Measurements from ENCODE around the gene XRCC5.

The XRCC5 gene

GRCh38 chr2:216236486-216236885 lies 127.3 kb downstream of the XRCC5 start:
- DNase-seq (ENCODE audit: insufficient read length, low spot score) = no peak
- TF ChIP-seq POLR2AphosphoS5 (IDR thresholded peaks at IDR 0.05; ENCODE audit: low read depth, low read length) (no peak), PAX5 (IDR thresholded peaks at IDR 0.05; ENCODE audit: insufficient read depth, low read length, severe bottlenecking) (no peak), POLR2A (IDR thresholded peaks at IDR 0.05; ENCODE audit: low read depth, low read length) (no peak), POU2F2 (IDR thresholded peaks at IDR 0.05; ENCODE audit: low read depth, low read length) (no peak), TAF1 (IDR thresholded peaks at IDR 0.05; ENCODE audit: low read depth, low read length) (no peak), SPI1 (IDR thresholded peaks at IDR 0.05; ENCODE audit: low read depth, low read length) (no peak)
- FAIRE-seq = no peak

DNA sequence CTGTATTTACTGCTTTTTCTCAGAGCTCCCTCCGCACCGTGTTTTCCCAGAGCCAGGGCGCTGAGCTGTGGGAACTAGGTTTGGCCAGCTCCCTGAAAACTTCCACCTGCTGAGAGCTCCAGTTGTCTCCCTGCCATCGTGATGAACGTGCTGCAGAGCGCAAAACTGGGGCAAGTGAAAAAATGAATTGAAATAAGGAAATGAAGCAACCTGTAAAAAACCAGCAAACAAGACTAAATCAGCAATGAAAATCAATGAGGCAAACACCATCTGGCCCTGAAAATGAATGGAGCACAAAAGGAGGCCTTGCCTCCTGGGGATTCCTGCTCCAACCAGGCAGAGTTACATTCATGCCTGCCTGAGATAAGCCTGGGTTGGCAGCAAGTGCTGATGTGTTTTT lies 133.2 kb downstream of the XRCC5 start:
- no peak for DNase-seq (ENCODE audit: insufficient read length, low spot score)
- FAIRE-seq = no peak
- TF ChIP-seq PAX5 (IDR thresholded peaks at IDR 0.05; ENCODE audit: insufficient read depth, low read length, severe bottlenecking) = no peak
- no peak for TF ChIP-seq POU2F2 (IDR thresholded peaks at IDR 0.05; ENCODE audit: low read depth, low read length)
- no peak for TF ChIP-seq TAF1 (IDR thresholded peaks at IDR 0.05; ENCODE audit: low read depth, low read length)
- TF ChIP-seq SPI1 (IDR thresholded peaks at IDR 0.05; ENCODE audit: low read depth, low read length) = no peak
- no peak for TF ChIP-seq POLR2A (IDR thresholded peaks at IDR 0.05; ENCODE audit: low read depth, low read length)
- no peak for TF ChIP-seq POLR2AphosphoS5 (IDR thresholded peaks at IDR 0.05; ENCODE audit: low read depth, low read length)

DNA sequence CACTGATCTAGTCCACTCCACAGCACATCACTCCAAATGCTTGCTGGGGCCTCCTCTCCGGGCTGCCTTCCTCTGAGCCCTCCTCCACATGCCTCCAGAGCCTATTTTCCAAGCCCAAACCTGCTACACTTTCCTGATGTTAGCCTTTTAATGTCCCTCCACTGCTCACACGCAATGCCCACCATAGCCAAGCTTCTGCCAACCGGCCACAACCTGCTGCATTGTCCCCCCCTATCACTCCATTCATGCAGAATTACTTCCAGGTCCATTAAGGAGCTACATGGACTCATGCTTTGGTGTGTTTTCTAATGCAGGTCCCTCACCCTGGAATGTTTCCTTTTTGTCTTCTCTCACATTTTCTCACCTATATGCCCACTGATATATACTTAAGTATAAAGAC lies 133.9 kb downstream of the XRCC5 start:
- TF ChIP-seq PAX5 (IDR thresholded peaks at IDR 0.05; ENCODE audit: insufficient read depth, low read length, severe bottlenecking) (no peak), TAF1 (IDR thresholded peaks at IDR 0.05; ENCODE audit: low read depth, low read length) (no peak), POLR2A (IDR thresholded peaks at IDR 0.05; ENCODE audit: low read depth, low read length) (no peak), POU2F2 (IDR thresholded peaks at IDR 0.05; ENCODE audit: low read depth, low read length) (no peak), POLR2AphosphoS5 (IDR thresholded peaks at IDR 0.05; ENCODE audit: low read depth, low read length) (no peak), SPI1 (IDR thresholded peaks at IDR 0.05; ENCODE audit: low read depth, low read length) (no peak)
- FAIRE-seq = no peak
- no peak for DNase-seq (ENCODE audit: insufficient read length, low spot score)

- FAIRE-seq = no peak
- TF ChIP-seq POLR2AphosphoS5 (IDR thresholded peaks at IDR 0.05; ENCODE audit: low read depth, low read length) (no peak), TAF1 (IDR thresholded peaks at IDR 0.05; ENCODE audit: low read depth, low read length) (no peak)
- no peak for DNase-seq (ENCODE audit: insufficient read length, low spot score)
These were observed 136.3 kb downstream of the XRCC5 start for GRCh38 chr2:216245391-216245975.

GRCh38 chr2:216246766-216247165 lies 137.6 kb downstream of the XRCC5 start:
- DNase-seq (ENCODE audit: insufficient read length, low spot score) = no peak
- TF ChIP-seq SPI1 (IDR thresholded peaks at IDR 0.05; ENCODE audit: low read depth, low read length) (no peak), TAF1 (IDR thresholded peaks at IDR 0.05; ENCODE audit: low read depth, low read length) (no peak), PAX5 (IDR thresholded peaks at IDR 0.05; ENCODE audit: insufficient read depth, low read length, severe bottlenecking) (no peak), POU2F2 (IDR thresholded peaks at IDR 0.05; ENCODE audit: low read depth, low read length) (no peak), POLR2A (IDR thresholded peaks at IDR 0.05; ENCODE audit: low read depth, low read length) (no peak), POLR2AphosphoS5 (IDR thresholded peaks at IDR 0.05; ENCODE audit: low read depth, low read length) (no peak)
- no peak for FAIRE-seq

Measured in GM12891 (cell line).